ENCODE results near the gene CNPY3.

CNPY3 gene

GRCh38 chr6:42958125-42958524 is 28.8 kb downstream of the CNPY3 start:
- no peak overlapping the region for H3K4me3 ChIP-seq
- H3K4me1 ChIP-seq: peaks cover 6 to 20% (median 11%) of the 10 kb centered on the region in 4 donors
- no peaks in the 10 kb centered on the region for H3K9me3 ChIP-seq
- intact Hi-C loops (cut with DNase I; ENCODE audit: low total_unique reads): no loop called here
- H3K36me3 ChIP-seq: peaks cover 0 to 12% (median 0%) of the 10 kb centered on the region in 3 donors
- no peak for TF ChIP-seq CTCF (IDR thresholded peaks at IDR 0.05)
- H3K27ac ChIP-seq: no peak overlapping the region
- no peaks in the 10 kb centered on the region for H3K27me3 ChIP-seq
- no peak for DNase-seq

GRCh38 chr6:42959917-42960242 is 30.6 kb downstream of the CNPY3 start:
- Histone ChIP-seq H3K9me3 (no peaks in the 10 kb centered on the region), H3K36me3 (peaks cover 9 to 30% (median 18%) of the 10 kb centered on the region in 3 donors), H3K4me3 (peak overlapping the region; percentile 53 to 64), H3K4me1 (peaks cover 6 to 20% (median 11%) of the 10 kb centered on the region in 4 donors), H3K27me3 (no peaks in the 10 kb centered on the region), H3K27ac (peak overlapping the region in 1 of 2 donors; percentile 3)
- no peak for TF ChIP-seq CTCF (IDR thresholded peaks at IDR 0.05)
- intact Hi-C loops (cut with DNase I; ENCODE audit: low total_unique reads): no loop called here
- DNase-seq: no peak

- TF ChIP-seq CTCF (IDR thresholded peaks at IDR 0.05): no peak
- intact Hi-C loops (cut with DNase I; ENCODE audit: low total_unique reads): no loop called here
- peak within 1 kb of the TSS in 1 of 2 donors; percentile 3 for H3K27ac ChIP-seq
- H3K36me3 ChIP-seq: peaks cover 14 to 35% (median 23%) of the 10 kb centered on the region in 3 donors
- peak; percentile 25 to 69 for DNase-seq
- H3K4me1 ChIP-seq: peaks cover 6 to 20% (median 11%) of the 10 kb centered on the region in 4 donors
- no peaks in the 10 kb centered on the region for H3K9me3 ChIP-seq
- H3K4me3 ChIP-seq: peak within 1 kb of the TSS; percentile 53 to 64
- H3K27me3 ChIP-seq: no peaks in the 10 kb centered on the region
These were observed 31.2 kb downstream of the CNPY3 start, which contains the start of gene GNMT for GRCh38 chr6:42960243-42961019. Gene GNMT (plus strand): TSS chr6:42960754. CDS start chr6:42960768, 14 bp downstream.

GRCh38 chr6:42961020-42961470 is 31.8 kb downstream of the CNPY3 start:
- Histone ChIP-seq H3K27ac (peak overlapping the region in 1 of 2 donors; percentile 3), H3K4me3 (peak overlapping the region; percentile 53 to 64)
- no peak for TF ChIP-seq CTCF (IDR thresholded peaks at IDR 0.05)

GRCh38 chr6:42962096-42962495 is 32.8 kb downstream of the CNPY3 start:
- no peak for DNase-seq
- no peak for TF ChIP-seq CTCF (IDR thresholded peaks at IDR 0.05)
- H3K4me1 ChIP-seq: peaks cover 6 to 20% (median 11%) of the 10 kb centered on the region in 4 donors

More at GRCh38 chr6:42961020-42961470, 31.8 kb downstream of the CNPY3 start:
- peaks cover 6 to 20% (median 11%) of the 10 kb centered on the region in 4 donors for H3K4me1 ChIP-seq
- peaks cover 14 to 42% (median 29%) of the 10 kb centered on the region in 3 donors for H3K36me3 ChIP-seq
- intact Hi-C loops (cut with DNase I; ENCODE audit: low total_unique reads): no loop called here
- no peaks in the 10 kb centered on the region for H3K9me3 ChIP-seq
- DNase-seq: no peak
- no peaks in the 10 kb centered on the region for H3K27me3 ChIP-seq

More at GRCh38 chr6:42962096-42962495, 32.8 kb downstream of the CNPY3 start:
- Histone ChIP-seq H3K9me3 (no peaks in the 10 kb centered on the region), H3K4me3 (no peak overlapping the region), H3K27me3 (no peaks in the 10 kb centered on the region), H3K27ac (no peak overlapping the region), H3K36me3 (peaks cover 14 to 51% (median 37%) of the 10 kb centered on the region in 3 donors)
- intact Hi-C loops (cut with DNase I; ENCODE audit: low total_unique reads): no loop called here
